ENCODE measurements around the gene ING4. TPM values are rescaled to one million over a fixed set of nuclear protein-coding genes. Genes with fewer than 3 reads are reported as not detected.

ING4 gene
- total RNA-seq, 1 experiment from 2014 or later: 15.2 TPM

DNA sequence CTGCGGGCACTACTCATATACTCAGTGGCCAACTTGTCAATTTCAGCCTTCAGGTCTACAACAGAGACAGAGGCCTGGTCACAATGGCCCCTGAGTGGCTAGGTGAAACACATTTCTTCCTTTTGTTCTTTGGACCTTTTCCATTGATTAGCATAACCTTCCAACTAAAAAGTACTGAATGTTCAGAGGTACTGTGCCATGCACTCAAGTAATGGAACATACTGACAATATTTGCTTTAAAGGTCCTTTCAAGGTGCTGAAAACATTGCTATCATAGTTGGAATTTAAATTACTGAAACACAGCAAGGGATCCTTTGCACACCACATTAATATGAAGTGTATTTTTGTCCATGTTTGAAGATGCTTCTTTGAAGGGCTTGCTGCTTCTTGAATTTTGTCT is 9.6 kb downstream of the ING4 start:
- no TSS peak for BruUV-seq (replicated peaks)
- H3K4me1 Mint-ChIP-seq (ENCODE audit: insufficient read depth, unreplicated experiment): no peaks in the 10 kb centered on the region
- ChIA-PET POLR2A (interaction anchor here (1.1 kb wide), 1 partner anchor 13 kb away, joined by 3 read pairs; no protein-coding TSS in a partner anchor), CTCF (interaction anchor here (0.5 kb wide), 1 partner anchor 16 kb away, joined by 3 read pairs; no protein-coding TSS in a partner anchor)
- H3K27me3 Mint-ChIP-seq (ENCODE audit: insufficient read depth, unreplicated experiment): no peaks in the 10 kb centered on the region
- intact Hi-C loops (cut with micrococcal nuclease): no loop called here
- H3K4me3 Mint-ChIP-seq (ENCODE audit: unreplicated experiment): no peak overlapping the region
- no peak for DNase-seq (ENCODE audit: unreplicated experiment)
- no peak overlapping the region for H3K27ac Mint-ChIP-seq (ENCODE audit: low read depth, unreplicated experiment)
- no peaks in the 10 kb centered on the region for H3K9me3 Mint-ChIP-seq (ENCODE audit: unreplicated experiment)
- H3K36me3 Mint-ChIP-seq (ENCODE audit: insufficient read depth, unreplicated experiment): peaks cover 77% of the 10 kb centered on the region
- TF ChIP-seq, protein P1, sequence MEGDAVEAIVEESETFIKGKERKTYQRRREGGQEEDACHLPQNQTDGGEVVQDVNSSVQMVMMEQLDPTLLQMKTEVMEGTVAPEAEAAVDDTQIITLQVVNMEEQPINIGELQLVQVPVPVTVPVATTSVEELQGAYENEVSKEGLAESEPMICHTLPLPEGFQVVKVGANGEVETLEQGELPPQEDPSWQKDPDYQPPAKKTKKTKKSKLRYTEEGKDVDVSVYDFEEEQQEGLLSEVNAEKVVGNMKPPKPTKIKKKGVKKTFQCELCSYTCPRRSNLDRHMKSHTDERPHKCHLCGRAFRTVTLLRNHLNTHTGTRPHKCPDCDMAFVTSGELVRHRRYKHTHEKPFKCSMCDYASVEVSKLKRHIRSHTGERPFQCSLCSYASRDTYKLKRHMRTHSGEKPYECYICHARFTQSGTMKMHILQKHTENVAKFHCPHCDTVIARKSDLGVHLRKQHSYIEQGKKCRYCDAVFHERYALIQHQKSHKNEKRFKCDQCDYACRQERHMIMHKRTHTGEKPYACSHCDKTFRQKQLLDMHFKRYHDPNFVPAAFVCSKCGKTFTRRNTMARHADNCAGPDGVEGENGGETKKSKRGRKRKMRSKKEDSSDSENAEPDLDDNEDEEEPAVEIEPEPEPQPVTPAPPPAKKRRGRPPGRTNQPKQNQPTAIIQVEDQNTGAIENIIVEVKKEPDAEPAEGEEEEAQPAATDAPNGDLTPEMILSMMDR (IDR thresholded peaks at IDR 0.05; ENCODE audit: unreplicated experiment): no peak

DNA sequence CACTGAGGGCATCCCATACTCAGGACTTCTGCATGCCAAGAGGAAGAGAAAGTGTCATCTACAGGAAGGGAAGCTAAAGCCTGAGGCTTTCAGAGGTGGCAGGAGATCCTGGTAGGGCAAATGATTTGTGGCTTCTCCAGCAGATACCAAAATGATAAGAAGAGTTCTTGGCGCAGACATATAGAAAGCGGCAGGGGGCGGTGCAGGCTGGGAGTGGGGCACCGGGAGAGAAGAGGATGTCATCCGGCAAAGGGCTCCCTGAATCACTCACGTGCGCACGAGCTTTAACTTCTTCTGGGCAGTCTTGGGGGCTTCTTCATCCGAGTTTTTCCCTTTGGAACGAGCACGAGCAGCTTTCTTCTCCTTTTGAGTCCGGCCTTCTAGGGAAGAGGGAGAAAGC is 10.5 kb downstream of the ING4 start:
- no peaks in the 10 kb centered on the region for H3K4me1 Mint-ChIP-seq (ENCODE audit: insufficient read depth, unreplicated experiment)
- intact Hi-C loops (cut with micrococcal nuclease): no loop called here
- BruUV-seq (replicated peaks): no TSS peak
- H3K4me3 Mint-ChIP-seq (ENCODE audit: unreplicated experiment): no peak overlapping the region
- no peak overlapping the region for H3K27ac Mint-ChIP-seq (ENCODE audit: low read depth, unreplicated experiment)
- no peak for DNase-seq (ENCODE audit: unreplicated experiment)
- POLR2A ChIA-PET: no interaction called here
- TF ChIP-seq, protein P1 (IDR thresholded peaks at IDR 0.05; ENCODE audit: unreplicated experiment): no peak
- CTCF ChIA-PET: interaction anchor here (0.6 kb wide), 1 partner anchor 137 kb away, joined by 4 read pairs; no protein-coding TSS in a partner anchor
- peaks cover 73% of the 10 kb centered on the region for H3K36me3 Mint-ChIP-seq (ENCODE audit: insufficient read depth, unreplicated experiment)
- H3K27me3 Mint-ChIP-seq (ENCODE audit: insufficient read depth, unreplicated experiment): no peaks in the 10 kb centered on the region
- no peaks in the 10 kb centered on the region for H3K9me3 Mint-ChIP-seq (ENCODE audit: unreplicated experiment)

DNA sequence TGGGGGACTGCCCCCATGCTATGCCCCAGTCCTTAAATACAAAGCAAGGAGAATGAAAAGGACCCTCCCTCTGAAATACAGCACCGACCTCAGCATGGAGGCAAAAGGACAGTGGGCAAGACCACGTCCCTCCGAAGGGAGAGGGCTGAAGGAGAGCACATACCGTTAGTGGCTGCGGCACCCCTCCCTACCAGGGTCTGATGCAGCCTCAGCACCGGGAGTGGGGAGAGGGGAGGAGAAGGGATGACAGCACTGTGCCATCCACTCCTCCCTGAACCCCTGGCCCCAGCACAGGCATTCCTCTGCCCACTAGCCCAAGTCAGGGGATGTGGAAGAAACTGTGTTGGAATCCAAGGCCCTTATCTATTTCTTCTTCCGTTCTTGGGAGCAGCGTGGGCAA is 12.1 kb downstream of the ING4 start:
- no peak overlapping the region for H3K4me3 Mint-ChIP-seq (ENCODE audit: unreplicated experiment)
- intact Hi-C loops (cut with micrococcal nuclease): no loop called here
- H3K9me3 Mint-ChIP-seq (ENCODE audit: unreplicated experiment): no peaks in the 10 kb centered on the region
- CTCF ChIA-PET: interaction anchor here (0.7 kb wide), 1 partner anchor 73 kb away, joined by 3 read pairs; no protein-coding TSS in a partner anchor
- H3K27me3 Mint-ChIP-seq (ENCODE audit: insufficient read depth, unreplicated experiment): no peaks in the 10 kb centered on the region
- no peaks in the 10 kb centered on the region for H3K4me1 Mint-ChIP-seq (ENCODE audit: insufficient read depth, unreplicated experiment)
- POLR2A ChIA-PET: no interaction called here
- no TSS peak for BruUV-seq (replicated peaks)
- peaks cover 65% of the 10 kb centered on the region for H3K36me3 Mint-ChIP-seq (ENCODE audit: insufficient read depth, unreplicated experiment)
- no peak overlapping the region for H3K27ac Mint-ChIP-seq (ENCODE audit: low read depth, unreplicated experiment)
- no peak for DNase-seq (ENCODE audit: unreplicated experiment)
- TF ChIP-seq, protein P1 (IDR thresholded peaks at IDR 0.05; ENCODE audit: unreplicated experiment): no peak

DNA sequence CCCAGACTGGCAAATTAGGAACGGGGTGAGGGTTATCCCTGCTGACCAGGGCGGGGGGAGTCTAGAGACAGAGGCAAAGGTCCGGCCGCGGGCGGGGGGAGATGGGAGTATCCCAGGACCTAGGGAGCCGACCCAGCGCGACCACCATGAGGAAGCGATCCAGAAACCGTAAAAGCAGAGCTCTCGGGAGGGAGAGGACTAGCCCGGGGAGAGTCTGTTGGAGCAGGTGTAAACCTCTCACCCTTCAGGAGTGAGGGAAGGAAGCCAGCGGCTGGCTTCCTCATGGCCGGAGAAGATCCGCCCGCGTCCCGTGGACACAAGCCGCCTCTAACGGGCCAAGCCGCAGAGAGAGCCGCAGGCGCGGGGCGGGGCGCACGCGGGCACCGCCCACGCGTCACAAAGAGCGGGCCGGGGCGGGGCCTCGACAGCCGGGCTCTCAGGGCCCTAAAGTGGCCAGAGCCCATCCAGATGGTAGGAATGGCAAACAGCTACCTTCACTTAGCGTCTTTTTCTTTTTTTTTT is 15.8 kb downstream of the ING4 start, which contains the start of gene ACRBP:
TSS of gene ACRBP (minus strand) at position 350 of the 522 bp plus-strand sequence. CDS start at position 284, 66 bp downstream.
- TF ChIP-seq, protein P1 (IDR thresholded peaks at IDR 0.05; ENCODE audit: unreplicated experiment): no peak
- DNase-seq (ENCODE audit: unreplicated experiment): no peak
- CTCF ChIA-PET: interaction anchor here (0.7 kb wide), 1 partner anchor 29 kb away, joined by 3 read pairs; no protein-coding TSS in a partner anchor

More for the DNA sequence above, 15.8 kb downstream of the ING4 start, which contains the start of gene ACRBP:
- peaks cover 30% of the 10 kb centered on the region for H3K36me3 Mint-ChIP-seq (ENCODE audit: insufficient read depth, unreplicated experiment)
- no peaks in the 10 kb centered on the region for H3K4me1 Mint-ChIP-seq (ENCODE audit: insufficient read depth, unreplicated experiment)
- no peak within 1 kb of the TSS for H3K4me3 Mint-ChIP-seq (ENCODE audit: unreplicated experiment)
- no TSS peak for BruUV-seq (replicated peaks)
- POLR2A ChIA-PET: interaction anchor here (0.5 kb wide), 1 partner anchor 16 kb away, joined by 4 read pairs; no protein-coding TSS in a partner anchor
- peaks cover 9% of the 10 kb centered on the region for H3K9me3 Mint-ChIP-seq (ENCODE audit: unreplicated experiment)
- H3K27ac Mint-ChIP-seq (ENCODE audit: low read depth, unreplicated experiment): peak within 1 kb of the TSS; percentile 64
- peaks cover 11% of the 10 kb centered on the region for H3K27me3 Mint-ChIP-seq (ENCODE audit: insufficient read depth, unreplicated experiment)
- intact Hi-C loops (cut with micrococcal nuclease): no loop called here
